SK-N-SH treated with all-trans-retinoic acid at 6 μM for 48 hours (cell line): ENCODE results near the gene PARL.

Experiments
- ATAC-seq: fragments of 200-7000 bp; cut with Tn5 transposase; 3 replicates; pipeline ENCODE4 v1.9.1; 2020; ENCODE audit warnings: mild to moderate bottlenecking, moderate library complexity
- ARNTL ChIP-seq: fragments of 450-650 bp; formaldehyde crosslinking; IDR thresholded peaks from 2 replicates; pipeline ENCODE4 v1.5.0; 2020; ENCODE audit warnings: low read depth, mild to moderate bottlenecking, moderate library complexity, borderline replicate concordance
- BACH2 ChIP-seq: fragments of 250-450 bp; sonication (Bioruptor Pico); IDR thresholded peaks from 2 replicates; pipeline ENCODE4 v1.9.0; 2021; ENCODE audit warnings: mild to moderate bottlenecking, borderline replicate concordance
- CSDC2 ChIP-seq: fragments of 250-450 bp; sonication (Bioruptor Pico); IDR thresholded peaks from 2 replicates; pipeline ENCODE4 v1.5.0; 2020; ENCODE audit warnings: mild to moderate bottlenecking, moderate library complexity
- CSRNP3 ChIP-seq: fragments of 250-450 bp; sonication (Bioruptor Pico); IDR thresholded peaks from 2 replicates; pipeline ENCODE4 v1.5.1; 2021; ENCODE audit warnings: mild to moderate bottlenecking, moderate library complexity
- ESRRG ChIP-seq: fragments of 250-450 bp; sonication (Bioruptor Pico); IDR thresholded peaks from 2 replicates; pipeline ENCODE4 v1.6.1; 2021; ENCODE audit warnings: mild to moderate bottlenecking
- GLIS3 ChIP-seq: fragments of 250-450 bp; sonication (Bioruptor Pico); IDR thresholded peaks from 2 replicates; pipeline ENCODE4 v1.5.0; 2020; ENCODE audit warnings: mild to moderate bottlenecking, moderate library complexity
- ISL1 ChIP-seq: fragments of 250-450 bp; sonication (Bioruptor Pico); IDR thresholded peaks from 2 replicates; pipeline ENCODE4 v2.1.2; 2022; ENCODE audit warnings: mild to moderate bottlenecking, moderate library complexity
- OSR1 ChIP-seq: fragments of 250-450 bp; sonication (Bioruptor Pico); IDR thresholded peaks from 2 replicates; pipeline ENCODE4 v1.8.0; 2022; ENCODE audit warnings: moderate library complexity, mild to moderate bottlenecking, inconsistent platforms
- RARB ChIP-seq: fragments of 250-450 bp; sonication (Bioruptor Pico); IDR thresholded peaks from 2 replicates; pipeline ENCODE4 v1.8.0; 2021; ENCODE audit warnings: mild to moderate bottlenecking, moderate library complexity
- TOX ChIP-seq: fragments of 250-450 bp; sonication (Bioruptor Pico); IDR thresholded peaks from 2 replicates; pipeline ENCODE4 v1.8.0; 2021; ENCODE audit warnings: mild to moderate bottlenecking, moderate library complexity, borderline replicate concordance
- ZFP3 ChIP-seq: fragments of 250-450 bp; sonication (Bioruptor Pico); IDR thresholded peaks from 2 replicates; pipeline ENCODE4 v1.5.0; 2020; ENCODE audit warnings: mild to moderate bottlenecking, moderate library complexity
- ZFP30 ChIP-seq: fragments of 450-650 bp; formaldehyde crosslinking; IDR thresholded peaks from 2 replicates; pipeline ENCODE4 v1.5.0; 2022; ENCODE audit warnings: mild to moderate bottlenecking, moderate library complexity
- ZNF565 ChIP-seq: fragments of 450-650 bp; formaldehyde crosslinking; conservative IDR thresholded peaks from 2 replicates; pipeline ENCODE4 v1.5.0; 2020; ENCODE audit warnings: low read depth, mild to moderate bottlenecking, moderate library complexity
- ZNF70 ChIP-seq: fragments of 450-650 bp; formaldehyde crosslinking; IDR thresholded peaks from 2 replicates; pipeline ENCODE4 v1.5.0; 2020; ENCODE audit warnings: mild to moderate bottlenecking, moderate library complexity
- ZNF8 ChIP-seq: fragments of 450-650 bp; formaldehyde crosslinking; IDR thresholded peaks from 2 replicates; pipeline ENCODE4 v1.5.0; 2020; ENCODE audit warnings: mild to moderate bottlenecking, moderate library complexity
- TF ChIP-seq, protein P1 (sequence below): fragments of 250-450 bp; sonication (Bioruptor Pico); IDR thresholded peaks from 2 replicates; pipeline ENCODE4 v1.8.0; 2021; ENCODE audit warnings: low read depth, mild to moderate bottlenecking, moderate library complexity, borderline replicate concordance
- TF ChIP-seq, protein P2 (sequence below): fragments of 250-450 bp; sonication (Bioruptor Pico); IDR thresholded peaks from 2 replicates; pipeline ENCODE4 v1.5.0; 2020; ENCODE audit warnings: mild to moderate bottlenecking, moderate library complexity
- TF ChIP-seq, protein P3 (sequence below): fragments of 250-450 bp; sonication (Bioruptor Pico); IDR thresholded peaks from 2 replicates; pipeline ENCODE4 v1.8.0; 2020; ENCODE audit warnings: mild to moderate bottlenecking, moderate library complexity, borderline replicate concordance
- TF ChIP-seq, protein P4 (sequence below): fragments of 250-450 bp; sonication (Bioruptor Pico); IDR thresholded peaks from 2 replicates; pipeline ENCODE4 v1.5.1; 2020; ENCODE audit warnings: low read depth, mild to moderate bottlenecking, moderate library complexity

The PARL gene

DNA sequence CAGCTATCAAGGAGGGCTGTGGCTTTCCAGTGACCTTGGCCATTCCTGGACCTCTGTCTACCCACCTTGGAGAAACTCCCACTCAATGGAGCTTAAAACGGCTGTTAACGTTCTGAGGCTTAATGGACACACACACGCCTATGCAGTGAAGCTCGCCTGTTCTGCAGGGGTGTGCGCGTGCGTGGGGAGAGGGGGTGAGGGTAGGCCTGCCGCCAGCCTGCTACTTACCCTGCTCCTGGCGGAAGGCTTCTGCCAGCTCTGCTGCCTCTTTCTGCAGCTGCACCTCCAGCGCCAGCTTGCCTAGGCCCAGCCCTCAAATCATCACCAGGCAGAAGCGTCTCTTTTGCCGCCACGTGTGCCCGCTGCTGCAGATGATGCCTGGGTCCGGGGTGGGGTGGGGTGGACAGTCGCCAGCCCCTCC, 23.2 kb upstream of the PARL start:
- TF ChIP-seq, protein P1, sequence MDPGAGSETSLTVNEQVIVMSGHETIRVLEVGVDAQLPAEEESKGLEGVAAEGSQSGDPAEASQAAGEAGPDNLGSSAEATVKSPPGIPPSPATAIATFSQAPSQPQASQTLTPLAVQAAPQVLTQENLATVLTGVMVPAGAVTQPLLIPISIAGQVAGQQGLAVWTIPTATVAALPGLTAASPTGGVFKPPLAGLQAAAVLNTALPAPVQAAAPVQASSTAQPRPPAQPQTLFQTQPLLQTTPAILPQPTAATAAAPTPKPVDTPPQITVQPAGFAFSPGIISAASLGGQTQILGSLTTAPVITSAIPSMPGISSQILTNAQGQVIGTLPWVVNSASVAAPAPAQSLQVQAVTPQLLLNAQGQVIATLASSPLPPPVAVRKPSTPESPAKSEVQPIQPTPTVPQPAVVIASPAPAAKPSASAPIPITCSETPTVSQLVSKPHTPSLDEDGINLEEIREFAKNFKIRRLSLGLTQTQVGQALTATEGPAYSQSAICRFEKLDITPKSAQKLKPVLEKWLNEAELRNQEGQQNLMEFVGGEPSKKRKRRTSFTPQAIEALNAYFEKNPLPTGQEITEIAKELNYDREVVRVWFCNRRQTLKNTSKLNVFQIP (CRISPR knock-in tag) = no peak
- TF ChIP-seq ARNTL (CRISPR knock-in tag) (no peak), TOX (no peak), ESRRG (no peak), OSR1 (CRISPR knock-in tag) (no peak), GLIS3 (CRISPR knock-in tag) (no peak), ZNF8 (CRISPR knock-in tag) (no peak), ISL1 (CRISPR knock-in tag) (no peak), ZNF70 (CRISPR knock-in tag) (no peak), CSDC2 (CRISPR knock-in tag) (no peak), BACH2 (CRISPR knock-in tag) (no peak), RARB (CRISPR knock-in tag) (no peak), ZNF565 (no peak), CSRNP3 (CRISPR knock-in tag) (no peak)
- TF ChIP-seq, protein P2, sequence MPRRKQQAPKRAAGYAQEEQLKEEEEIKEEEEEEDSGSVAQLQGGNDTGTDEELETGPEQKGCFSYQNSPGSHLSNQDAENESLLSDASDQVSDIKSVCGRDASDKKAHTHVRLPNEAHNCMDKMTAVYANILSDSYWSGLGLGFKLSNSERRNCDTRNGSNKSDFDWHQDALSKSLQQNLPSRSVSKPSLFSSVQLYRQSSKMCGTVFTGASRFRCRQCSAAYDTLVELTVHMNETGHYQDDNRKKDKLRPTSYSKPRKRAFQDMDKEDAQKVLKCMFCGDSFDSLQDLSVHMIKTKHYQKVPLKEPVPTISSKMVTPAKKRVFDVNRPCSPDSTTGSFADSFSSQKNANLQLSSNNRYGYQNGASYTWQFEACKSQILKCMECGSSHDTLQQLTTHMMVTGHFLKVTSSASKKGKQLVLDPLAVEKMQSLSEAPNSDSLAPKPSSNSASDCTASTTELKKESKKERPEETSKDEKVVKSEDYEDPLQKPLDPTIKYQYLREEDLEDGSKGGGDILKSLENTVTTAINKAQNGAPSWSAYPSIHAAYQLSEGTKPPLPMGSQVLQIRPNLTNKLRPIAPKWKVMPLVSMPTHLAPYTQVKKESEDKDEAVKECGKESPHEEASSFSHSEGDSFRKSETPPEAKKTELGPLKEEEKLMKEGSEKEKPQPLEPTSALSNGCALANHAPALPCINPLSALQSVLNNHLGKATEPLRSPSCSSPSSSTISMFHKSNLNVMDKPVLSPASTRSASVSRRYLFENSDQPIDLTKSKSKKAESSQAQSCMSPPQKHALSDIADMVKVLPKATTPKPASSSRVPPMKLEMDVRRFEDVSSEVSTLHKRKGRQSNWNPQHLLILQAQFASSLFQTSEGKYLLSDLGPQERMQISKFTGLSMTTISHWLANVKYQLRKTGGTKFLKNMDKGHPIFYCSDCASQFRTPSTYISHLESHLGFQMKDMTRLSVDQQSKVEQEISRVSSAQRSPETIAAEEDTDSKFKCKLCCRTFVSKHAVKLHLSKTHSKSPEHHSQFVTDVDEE (CRISPR knock-in tag) = no peak
- TF ChIP-seq, protein P3, sequence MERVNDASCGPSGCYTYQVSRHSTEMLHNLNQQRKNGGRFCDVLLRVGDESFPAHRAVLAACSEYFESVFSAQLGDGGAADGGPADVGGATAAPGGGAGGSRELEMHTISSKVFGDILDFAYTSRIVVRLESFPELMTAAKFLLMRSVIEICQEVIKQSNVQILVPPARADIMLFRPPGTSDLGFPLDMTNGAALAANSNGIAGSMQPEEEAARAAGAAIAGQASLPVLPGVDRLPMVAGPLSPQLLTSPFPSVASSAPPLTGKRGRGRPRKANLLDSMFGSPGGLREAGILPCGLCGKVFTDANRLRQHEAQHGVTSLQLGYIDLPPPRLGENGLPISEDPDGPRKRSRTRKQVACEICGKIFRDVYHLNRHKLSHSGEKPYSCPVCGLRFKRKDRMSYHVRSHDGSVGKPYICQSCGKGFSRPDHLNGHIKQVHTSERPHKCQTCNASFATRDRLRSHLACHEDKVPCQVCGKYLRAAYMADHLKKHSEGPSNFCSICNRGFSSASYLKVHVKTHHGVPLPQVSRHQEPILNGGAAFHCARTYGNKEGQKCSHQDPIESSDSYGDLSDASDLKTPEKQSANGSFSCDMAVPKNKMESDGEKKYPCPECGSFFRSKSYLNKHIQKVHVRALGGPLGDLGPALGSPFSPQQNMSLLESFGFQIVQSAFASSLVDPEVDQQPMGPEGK (CRISPR knock-in tag) = no peak
- ATAC-seq = no peak

DNA sequence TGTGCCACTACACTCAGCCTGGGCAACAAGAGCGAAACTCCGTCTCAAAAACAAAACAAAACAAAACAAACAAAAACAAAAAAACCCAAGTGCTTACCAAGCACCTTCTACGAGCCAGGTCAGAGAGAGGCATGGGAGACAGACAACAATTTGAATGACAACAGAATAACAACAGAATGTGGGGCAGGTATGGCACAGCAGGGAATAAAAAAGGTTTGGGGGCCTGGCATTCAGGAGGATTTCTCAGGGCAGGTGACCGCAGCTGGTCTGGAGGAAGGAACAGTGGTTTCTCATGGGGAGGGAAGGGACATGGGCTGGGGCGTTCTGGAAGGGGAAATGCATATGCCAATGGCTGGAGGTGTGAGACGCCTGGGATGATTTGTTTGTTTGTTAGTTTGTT, 22.5 kb upstream of the PARL start:
- no peak for ATAC-seq

More for the DNA sequence above, 22.5 kb upstream of the PARL start:
- TF ChIP-seq ZFP30 (CRISPR knock-in tag) (no peak), GLIS3 (CRISPR knock-in tag) (no peak), CSDC2 (CRISPR knock-in tag) (no peak), ISL1 (CRISPR knock-in tag) (no peak), OSR1 (CRISPR knock-in tag) (no peak), ZFP3 (CRISPR knock-in tag) (no peak), CSRNP3 (CRISPR knock-in tag) (no peak), TOX (no peak), ESRRG (no peak)
- TF ChIP-seq, protein P2 (CRISPR knock-in tag) = no peak
- TF ChIP-seq, protein P4, sequence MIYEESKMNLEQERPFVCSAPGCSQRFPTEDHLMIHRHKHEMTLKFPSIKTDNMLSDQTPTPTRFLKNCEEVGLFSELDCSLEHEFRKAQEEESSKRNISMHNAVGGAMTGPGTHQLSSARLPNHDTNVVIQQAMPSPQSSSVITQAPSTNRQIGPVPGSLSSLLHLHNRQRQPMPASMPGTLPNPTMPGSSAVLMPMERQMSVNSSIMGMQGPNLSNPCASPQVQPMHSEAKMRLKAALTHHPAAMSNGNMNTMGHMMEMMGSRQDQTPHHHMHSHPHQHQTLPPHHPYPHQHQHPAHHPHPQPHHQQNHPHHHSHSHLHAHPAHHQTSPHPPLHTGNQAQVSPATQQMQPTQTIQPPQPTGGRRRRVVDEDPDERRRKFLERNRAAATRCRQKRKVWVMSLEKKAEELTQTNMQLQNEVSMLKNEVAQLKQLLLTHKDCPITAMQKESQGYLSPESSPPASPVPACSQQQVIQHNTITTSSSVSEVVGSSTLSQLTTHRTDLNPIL (CRISPR knock-in tag) = no peak
- TF ChIP-seq, protein P1 (CRISPR knock-in tag) = no peak
- TF ChIP-seq, protein P3 (CRISPR knock-in tag) = no peak
- TF ChIP-seq, all 23 proteins: peak for 0
